HG03457 (cell line): Measurements from ENCODE around the gene METTL21C.

Experiments used
- ATAC-seq: cut with Tn5 transposase; IDR thresholded peaks from one replicate; pipeline ENCODE4 v1.9.1; 2021; ENCODE audit warnings: moderate number of reproducible peaks; ENCODE audit not compliant: unreplicated experiment

The METTL21C gene

GRCh38 chr13:102694937-102695336 lies at the start of gene METTL21C:
TSS of gene METTL21C (minus strand) at chr13:102695044. CDS start at chr13:102694498, 546 bp downstream.
- no peak for ATAC-seq

GRCh38 chr13:102742506-102742905 lies 47.7 kb upstream of the METTL21C start:
- no peak for ATAC-seq

- ATAC-seq = no peak
These were observed 47.3 kb upstream of the METTL21C start for GRCh38 chr13:102742101-102742500.

GRCh38 chr13:102729560-102730270 lies 34.9 kb upstream of the METTL21C start:
- no peak for ATAC-seq

GRCh38 chr13:102726430-102726829 lies 31.6 kb upstream of the METTL21C start:
- no peak for ATAC-seq

GRCh38 chr13:102724923-102725322 lies 30.1 kb upstream of the METTL21C start:
- ATAC-seq = no peak

GRCh38 chr13:102721800-102722231 lies 27.0 kb upstream of the METTL21C start:
- ATAC-seq = no peak

GRCh38 chr13:102718746-102719145 lies 23.9 kb upstream of the METTL21C start:
- no peak for ATAC-seq

- no peak for ATAC-seq
These were observed 20.6 kb upstream of the METTL21C start for GRCh38 chr13:102715447-102715846.

GRCh38 chr13:102710261-102710679 lies 15.4 kb upstream of the METTL21C start:
- no peak for ATAC-seq

- ATAC-seq = no peak
These were observed 14.7 kb upstream of the METTL21C start for GRCh38 chr13:102709536-102709935.

GRCh38 chr13:102708991-102709390 lies 14.1 kb upstream of the METTL21C start:
- no peak for ATAC-seq

GRCh38 chr13:102708211-102708610 lies 13.4 kb upstream of the METTL21C start:
- ATAC-seq = no peak

- ATAC-seq = no peak
These were observed 12.6 kb upstream of the METTL21C start for GRCh38 chr13:102707467-102707866.

GRCh38 chr13:102704238-102705058 lies 9.6 kb upstream of the METTL21C start:
- no peak for ATAC-seq

- ATAC-seq = no peak
These were observed 8.8 kb upstream of the METTL21C start for GRCh38 chr13:102703726-102704035.

- ATAC-seq = no peak
These were observed 8.3 kb upstream of the METTL21C start for GRCh38 chr13:102702965-102703725.

- no peak for ATAC-seq
These were observed 6.5 kb upstream of the METTL21C start for GRCh38 chr13:102701331-102701730.

GRCh38 chr13:102700088-102701031 lies 5.5 kb upstream of the METTL21C start:
- ATAC-seq = no peak

- no peak for ATAC-seq
These were observed 4.7 kb upstream of the METTL21C start for GRCh38 chr13:102699504-102699903.

GRCh38 chr13:102698649-102698980 lies 3.8 kb upstream of the METTL21C start:
- ATAC-seq = no peak
